RWPE2 (cell line): Measurements from ENCODE around the gene STARD9.

ENCODE experiments used
- ATAC-seq: fragments of 200-7000 bp; cut with Tn5 transposase; 3 replicates; pipeline ENCODE4 v1.9.1; 2021; ENCODE audit warnings: low read depth
- DNase-seq: peaks from one replicate; pipeline ENCODE4 v3.0.0-alpha.2; 2020; ENCODE audit warnings: low spot score
- H3K27ac ChIP-seq: fragments of 450-650 bp; 2 replicates; pipeline ENCODE4 v1.5.1; 2017; ENCODE audit warnings: mild to moderate bottlenecking; ENCODE audit not compliant: poor library complexity, severe bottlenecking
- H3K27me3 ChIP-seq: fragments of 250-450 bp; sonication (Bioruptor Pico); 2 replicates; pipeline ENCODE4 v1.5.1; 2021; ENCODE audit warnings: mild to moderate bottlenecking, moderate library complexity; ENCODE audit not compliant: insufficient read depth, poor library complexity, severe bottlenecking
- H3K36me3 ChIP-seq: fragments of 250-450 bp; sonication (Bioruptor Pico); 2 replicates; pipeline ENCODE4 v1.5.1; 2020; ENCODE audit warnings: low read depth, mild to moderate bottlenecking, moderate library complexity
- H3K4me1 ChIP-seq: fragments of 250-450 bp; sonication (Bioruptor Pico); 2 replicates; pipeline ENCODE4 v1.5.1; 2021; ENCODE audit warnings: mild to moderate bottlenecking, moderate library complexity; ENCODE audit not compliant: insufficient read depth, poor library complexity, severe bottlenecking
- H3K4me3 ChIP-seq: fragments of 250-450 bp; sonication (Bioruptor Pico); 2 replicates; pipeline ENCODE4 v1.5.1; 2021; ENCODE audit warnings: mild to moderate bottlenecking, moderate library complexity; ENCODE audit not compliant: severe bottlenecking
- H3K9me3 ChIP-seq: fragments of 250-450 bp; sonication (Bioruptor Pico); 2 replicates; pipeline ENCODE4 v1.5.1; 2021; ENCODE audit warnings: mild to moderate bottlenecking, moderate library complexity; ENCODE audit not compliant: severe bottlenecking
- CTCF ChIP-seq: fragments of 450-650 bp; IDR thresholded peaks from one replicate; pipeline ENCODE4 v1.5.1; 2017; ENCODE audit warnings: mild to moderate bottlenecking, moderate library complexity; ENCODE audit not compliant: poor library complexity, severe bottlenecking

The STARD9 gene

GRCh38 chr15:42710662-42711061, 135.3 kb downstream of the STARD9 start:
- Histone ChIP-seq H3K27ac (no peak overlapping the region), H3K4me1 (no peaks in the 10 kb centered on the region), H3K27me3 (no peaks in the 10 kb centered on the region), H3K36me3 (no peaks in the 10 kb centered on the region), H3K4me3 (no peak overlapping the region), H3K9me3 (no peaks in the 10 kb centered on the region)
- DNase-seq (no peak), ATAC-seq (no peak)
- no peak for TF ChIP-seq CTCF

GRCh38 chr15:42711746-42712145, 136.3 kb downstream of the STARD9 start:
- Histone ChIP-seq H3K36me3 (no peaks in the 10 kb centered on the region), H3K4me1 (no peaks in the 10 kb centered on the region), H3K27me3 (no peaks in the 10 kb centered on the region), H3K9me3 (no peaks in the 10 kb centered on the region), H3K4me3 (no peak overlapping the region), H3K27ac (no peak overlapping the region)
- ATAC-seq (no peak), DNase-seq (no peak)
- TF ChIP-seq CTCF, result no peak

- ATAC-seq (no peak), DNase-seq (no peak)
- no peak overlapping the region for H3K4me3 ChIP-seq
- H3K36me3 ChIP-seq, result no peaks in the 10 kb centered on the region
- no peak for TF ChIP-seq CTCF
- no peaks in the 10 kb centered on the region for H3K4me1 ChIP-seq
- H3K9me3 ChIP-seq, result no peaks in the 10 kb centered on the region
- H3K27ac ChIP-seq, result no peak overlapping the region
- no peaks in the 10 kb centered on the region for H3K27me3 ChIP-seq
These were observed 137.2 kb downstream of the STARD9 start for GRCh38 chr15:42712584-42712983.

- Histone ChIP-seq H3K4me1 (peaks cover 5% of the 10 kb centered on the region), H3K27me3 (no peaks in the 10 kb centered on the region), H3K4me3 (no peak overlapping the region), H3K27ac (no peak overlapping the region), H3K36me3 (no peaks in the 10 kb centered on the region), H3K9me3 (no peaks in the 10 kb centered on the region)
- TF ChIP-seq CTCF, result no peak
- no peak for ATAC-seq
- DNase-seq, result no peak
These were observed 140.7 kb downstream of the STARD9 start for GRCh38 chr15:42716125-42716524.

- DNase-seq (peak; percentile 35), ATAC-seq (no peak)
- no peak overlapping the region for H3K27ac ChIP-seq
- no peak for TF ChIP-seq CTCF
- H3K4me1 ChIP-seq, result peaks cover 6% of the 10 kb centered on the region
- H3K9me3 ChIP-seq, result no peaks in the 10 kb centered on the region
- no peak overlapping the region for H3K4me3 ChIP-seq
- no peaks in the 10 kb centered on the region for H3K36me3 ChIP-seq
- H3K27me3 ChIP-seq, result no peaks in the 10 kb centered on the region
These were observed 141.2 kb downstream of the STARD9 start for GRCh38 chr15:42716626-42717025.
